MV-4-11 (cell line): ENCODE results near the gene BMP5.

ENCODE experiments used
- DNase-seq: peaks from one replicate; lab custom pipeline; 2025; lab: John Stamatoyannopoulos, UW

Gene BMP5

GRCh38 chr6:55708711-55709110, 166.7 kb downstream of the BMP5 start:
- no peak for DNase-seq

- DNase-seq, result no peak
Observed at GRCh38 chr6:55705451-55706440, 169.6 kb downstream of the BMP5 start.

- DNase-seq, result no peak
Observed at GRCh38 chr6:55704421-55704820, 171.0 kb downstream of the BMP5 start.
